ENCODE results near the gene SLC36A1.

Gene SLC36A1

DNA sequence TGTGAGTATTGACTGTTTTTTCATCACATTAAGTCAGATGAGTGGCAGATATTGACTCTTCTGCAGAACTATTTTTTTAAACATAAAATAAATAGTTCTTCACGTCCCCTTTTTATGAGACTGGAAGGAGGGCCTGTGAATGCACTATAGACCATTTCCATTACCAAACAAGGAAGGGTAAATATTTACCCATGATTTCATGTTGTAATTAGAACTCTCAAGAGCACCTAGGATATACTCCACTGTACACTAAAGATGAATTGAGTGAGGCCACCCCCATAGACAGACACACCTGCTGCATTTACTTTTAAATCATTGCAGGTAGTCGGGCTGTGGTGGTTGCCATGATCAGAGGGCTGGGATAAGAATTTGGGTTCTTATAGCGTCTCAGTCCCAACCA, 22.6 kb downstream of the SLC36A1 start:
- no peak for DNase-seq (ENCODE audit: low read depth)
- TF ChIP-seq, protein P1, sequence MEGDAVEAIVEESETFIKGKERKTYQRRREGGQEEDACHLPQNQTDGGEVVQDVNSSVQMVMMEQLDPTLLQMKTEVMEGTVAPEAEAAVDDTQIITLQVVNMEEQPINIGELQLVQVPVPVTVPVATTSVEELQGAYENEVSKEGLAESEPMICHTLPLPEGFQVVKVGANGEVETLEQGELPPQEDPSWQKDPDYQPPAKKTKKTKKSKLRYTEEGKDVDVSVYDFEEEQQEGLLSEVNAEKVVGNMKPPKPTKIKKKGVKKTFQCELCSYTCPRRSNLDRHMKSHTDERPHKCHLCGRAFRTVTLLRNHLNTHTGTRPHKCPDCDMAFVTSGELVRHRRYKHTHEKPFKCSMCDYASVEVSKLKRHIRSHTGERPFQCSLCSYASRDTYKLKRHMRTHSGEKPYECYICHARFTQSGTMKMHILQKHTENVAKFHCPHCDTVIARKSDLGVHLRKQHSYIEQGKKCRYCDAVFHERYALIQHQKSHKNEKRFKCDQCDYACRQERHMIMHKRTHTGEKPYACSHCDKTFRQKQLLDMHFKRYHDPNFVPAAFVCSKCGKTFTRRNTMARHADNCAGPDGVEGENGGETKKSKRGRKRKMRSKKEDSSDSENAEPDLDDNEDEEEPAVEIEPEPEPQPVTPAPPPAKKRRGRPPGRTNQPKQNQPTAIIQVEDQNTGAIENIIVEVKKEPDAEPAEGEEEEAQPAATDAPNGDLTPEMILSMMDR (IDR thresholded peaks at IDR 0.05; ENCODE audit: control insufficient read depth, insufficient read depth, low read depth, low read length, missing control alignments): no peak
- no peak overlapping the region for H3K4me3 ChIP-seq (ENCODE audit: control insufficient read depth, low read depth, low read length)

DNA sequence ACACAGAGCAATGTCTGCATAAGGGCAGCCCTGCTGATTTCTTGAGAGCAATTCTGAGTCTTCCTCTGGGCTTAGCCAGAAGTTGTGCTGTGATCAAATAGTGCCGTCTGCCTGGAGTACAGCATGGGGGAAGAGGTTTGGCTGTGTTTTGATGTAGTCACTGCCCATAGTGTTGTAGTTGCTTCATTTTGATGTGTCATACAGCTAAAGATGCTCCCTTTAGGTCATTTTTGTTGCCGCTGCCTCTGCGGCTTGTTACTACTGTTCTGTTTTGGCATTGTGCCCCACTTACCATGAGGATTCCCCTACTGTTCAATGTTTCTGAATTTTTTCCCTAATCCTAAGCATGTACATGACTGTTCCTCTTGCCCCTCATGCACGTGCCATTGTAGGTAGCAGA, 23.0 kb downstream of the SLC36A1 start:
- H3K4me3 ChIP-seq (ENCODE audit: control insufficient read depth, low read depth, low read length): no peak overlapping the region
- DNase-seq (ENCODE audit: low read depth): peak; percentile 64
- TF ChIP-seq, protein P1 (IDR thresholded peaks at IDR 0.05; ENCODE audit: control insufficient read depth, insufficient read depth, low read depth, low read length, missing control alignments): no peak

- no peak for DNase-seq (ENCODE audit: low read depth)
- TF ChIP-seq, protein P1 (IDR thresholded peaks at IDR 0.05; ENCODE audit: control insufficient read depth, insufficient read depth, low read depth, low read length, missing control alignments): no peak
- no peak overlapping the region for H3K4me3 ChIP-seq (ENCODE audit: control insufficient read depth, low read depth, low read length)
Observed at GRCh38 chr5:151471276-151471675, 23.9 kb downstream of the SLC36A1 start.

DNA sequence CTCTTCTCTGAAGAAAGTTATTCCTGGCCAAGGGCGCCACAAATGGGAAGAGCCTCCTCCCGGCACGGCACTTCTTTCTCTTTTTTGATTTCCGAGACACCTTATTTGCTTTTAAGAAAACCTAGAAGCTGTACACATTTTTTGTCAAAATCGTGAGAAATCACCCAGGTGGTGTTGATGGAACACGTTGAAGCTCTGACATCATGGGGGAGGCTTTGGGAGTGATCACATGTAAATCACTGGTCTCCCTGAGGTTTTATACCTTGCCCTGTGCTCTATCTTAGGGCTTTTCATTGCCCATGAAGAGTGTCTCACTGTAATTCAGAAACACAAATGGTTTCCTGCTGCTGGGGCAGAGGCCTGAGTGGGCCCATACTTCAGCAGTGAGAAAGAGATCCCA, 27.4 kb downstream of the SLC36A1 start:
- H3K4me3 ChIP-seq (ENCODE audit: control insufficient read depth, low read depth, low read length): no peak overlapping the region
- TF ChIP-seq, protein P1 (IDR thresholded peaks at IDR 0.05; ENCODE audit: control insufficient read depth, insufficient read depth, low read depth, low read length, missing control alignments): no peak
- no peak for DNase-seq (ENCODE audit: low read depth)

DNA sequence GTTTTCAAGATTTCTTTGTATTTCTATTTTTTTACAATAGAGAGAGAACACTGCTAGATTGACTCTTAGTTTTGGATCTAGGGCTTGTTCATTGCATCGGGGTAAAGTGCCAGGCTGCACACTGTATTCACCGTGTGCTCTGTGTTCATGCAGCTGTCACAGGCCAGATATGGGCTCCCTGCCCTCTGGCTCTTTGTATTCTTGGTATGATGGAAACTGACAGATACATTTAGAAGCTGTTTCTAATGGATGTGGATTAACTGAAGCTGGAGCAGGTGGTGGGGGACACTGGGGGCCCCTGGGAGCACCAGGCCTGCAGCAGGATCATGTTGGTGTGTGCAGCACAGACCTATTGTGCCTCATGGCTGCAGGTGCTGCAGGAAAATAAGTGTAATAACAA, 28.0 kb downstream of the SLC36A1 start:
- DNase-seq (ENCODE audit: low read depth): no peak
- TF ChIP-seq, protein P1 (IDR thresholded peaks at IDR 0.05; ENCODE audit: control insufficient read depth, insufficient read depth, low read depth, low read length, missing control alignments): no peak
- H3K4me3 ChIP-seq (ENCODE audit: control insufficient read depth, low read depth, low read length): no peak overlapping the region

GRCh38 chr5:151476016-151476415, 28.6 kb downstream of the SLC36A1 start:
- TF ChIP-seq, protein P1 (IDR thresholded peaks at IDR 0.05; ENCODE audit: control insufficient read depth, insufficient read depth, low read depth, low read length, missing control alignments): no peak
- no peak for DNase-seq (ENCODE audit: low read depth)
- no peak overlapping the region for H3K4me3 ChIP-seq (ENCODE audit: control insufficient read depth, low read depth, low read length)

GRCh38 chr5:151477101-151477500, 29.7 kb downstream of the SLC36A1 start:
- no peak for DNase-seq (ENCODE audit: low read depth)
- TF ChIP-seq, protein P1 (IDR thresholded peaks at IDR 0.05; ENCODE audit: control insufficient read depth, insufficient read depth, low read depth, low read length, missing control alignments): no peak
- H3K4me3 ChIP-seq (ENCODE audit: control insufficient read depth, low read depth, low read length): no peak overlapping the region
